H1 (cell line): ENCODE data around the gene HTR6. TPM values are rescaled to one million over a fixed set of nuclear protein-coding genes. Genes with fewer than 3 reads are reported as not detected.

Experiments used
- CTCF ChIA-PET: fragments of 300-600 bp; sonication (Branson Sonifier 250); formaldehyde crosslinking; loops from one replicate; lab custom pipeline; 2021; ENCODE audit not compliant: partially characterized antibody; lab: Charles Lee
- POLR2A ChIA-PET: fragments of 300-600 bp; sonication (Branson Sonifier 250); formaldehyde crosslinking; loops from one replicate; lab custom pipeline; 2021; ENCODE audit warnings: inconsistent platforms; ENCODE audit not compliant: partially characterized antibody; lab: Charles Lee
- DNase-seq, 2 experiments: peaks; one replicate each; pipeline versions ENCODE4 v3.0.0 to v3.0.0-alpha.2; 2010 to 2022; ENCODE audit warnings: low spot score in 2 of 2, low read depth in 1 of 2, mixed read lengths in 1 of 2
- FAIRE-seq: peaks from 2 replicates; lab custom pipeline; 2011; peaks lifted over from hg19 to GRCh38; lab: Jason Lieb, UNC
- H2AFZ ChIP-seq: 2 replicates; pipeline ENCODE4 v1.8.1; 2012; ENCODE audit warnings: low read length, inconsistent platforms
- H2AK5ac ChIP-seq: 2 replicates; pipeline ENCODE4 v1.6.1; 2013; ENCODE audit warnings: low read depth, low read length
- H2BK120ac ChIP-seq: replicated peaks from 2 replicates; pipeline ENCODE3; 2013; ENCODE audit warnings: low read depth, low read length, inconsistent platforms
- H2BK12ac ChIP-seq: 2 replicates; pipeline ENCODE4 v1.6.1; 2013; ENCODE audit warnings: low read depth, low read length
- H2BK15ac ChIP-seq: 2 replicates; pipeline ENCODE4 v1.6.1; 2013; ENCODE audit warnings: low read length
- H2BK20ac ChIP-seq: 2 replicates; pipeline ENCODE4 v1.6.1; 2013; ENCODE audit warnings: low read length
- H2BK5ac ChIP-seq: 2 replicates; pipeline ENCODE4 v1.6.1; 2013; ENCODE audit warnings: low read depth, low read length
- H3K14ac ChIP-seq: 2 replicates; pipeline ENCODE4 v1.6.1; 2013; ENCODE audit warnings: inconsistent platforms; ENCODE audit not compliant: insufficient read length
- H3K18ac ChIP-seq: 2 replicates; pipeline ENCODE4 v1.6.1; 2013; ENCODE audit warnings: low read length; ENCODE audit errors: extremely low read depth
- H3K23ac ChIP-seq: 2 replicates; pipeline ENCODE4 v1.6.1; 2013; ENCODE audit warnings: inconsistent platforms; ENCODE audit not compliant: insufficient read length
- H3K23me2 ChIP-seq: 2 replicates; pipeline ENCODE4 v1.6.1; 2013; ENCODE audit warnings: low read depth, low read length
- H3K27ac ChIP-seq: 2 replicates; pipeline ENCODE4 v1.6.1; 2011; ENCODE audit warnings: low read depth, low read length, inconsistent platforms
- H3K27me3 ChIP-seq, 4 experiments: replicated peaks in 1 of 4; 1 replicate in 1 of 4; 2 replicates in 3 of 4; pipeline versions ENCODE4 v1.6.1 to v1.8.1; 2011 to 2013; ENCODE audit warnings: low read length in 3 of 4, mild to moderate bottlenecking in 3 of 4, inconsistent platforms in 2 of 4, mixed read lengths in 2 of 4, moderate library complexity in 1 of 4; ENCODE audit not compliant: control insufficient read depth in 3 of 4, insufficient read depth in 3 of 4; ENCODE audit errors: extremely low read depth in 1 of 4
- H3K36me3 ChIP-seq, 4 experiments: 2 replicates each; pipeline versions ENCODE4 v1.6.1 to v1.8.1; 2011 to 2013; ENCODE audit warnings: mild to moderate bottlenecking in 4 of 4, low read length in 3 of 4, moderate library complexity in 2 of 4, control low read depth in 1 of 4, inconsistent platforms in 1 of 4; ENCODE audit not compliant: insufficient read depth in 4 of 4, control insufficient read depth in 2 of 4
- H3K4ac ChIP-seq: replicated peaks from 2 replicates; pipeline ENCODE3; 2013; ENCODE audit warnings: low read length, low read depth, mixed read lengths, inconsistent platforms; ENCODE audit not compliant: insufficient read length
- H3K4me1 ChIP-seq, 4 experiments: replicated peaks in 1 of 4; 1 replicate in 1 of 4; 2 replicates in 3 of 4; pipeline versions ENCODE4 v1.6.1 to v1.8.1; 2011 to 2013; ENCODE audit warnings: low read length in 3 of 4, inconsistent platforms in 2 of 4, mixed read lengths in 1 of 4; ENCODE audit not compliant: insufficient read depth in 4 of 4, control insufficient read depth in 3 of 4
- H3K4me2 ChIP-seq, 2 experiments: 2 replicates each; pipeline versions ENCODE4 v1.6.1 to v1.8.1; 2011 to 2013; ENCODE audit warnings: low read depth in 2 of 2, low read length in 2 of 2, control low read depth in 1 of 2, inconsistent platforms in 1 of 2, mild to moderate bottlenecking in 1 of 2; ENCODE audit not compliant: insufficient read depth in 1 of 2
- H3K4me3 ChIP-seq, 4 experiments: fragments of 200-600, 300-600 bp in 1 of 4; sonication (generic), shearing (Covaris generic), sonication (Bioruptor Twin) in 1 of 4; 2 replicates each; pipeline versions ENCODE4 v1.5.1 to v1.8.1; 2011 to 2016; ENCODE audit warnings: low read length in 4 of 4, low read depth in 3 of 4, control low read depth in 2 of 4, inconsistent platforms in 2 of 4, mild to moderate bottlenecking in 2 of 4, mixed read lengths in 1 of 4, moderate library complexity in 1 of 4; ENCODE audit not compliant: insufficient read depth in 2 of 4; ENCODE audit errors: extremely low read depth in 1 of 4
- H3K56ac ChIP-seq: replicated peaks from 2 replicates; pipeline ENCODE3; 2013; ENCODE audit warnings: low read depth, mild to moderate bottlenecking, mixed read lengths, low read length, inconsistent platforms; ENCODE audit not compliant: insufficient read length
- H3K79me1 ChIP-seq: 2 replicates; pipeline ENCODE4 v1.6.1; 2013; ENCODE audit warnings: low read depth, low read length, control low read depth
- H3K79me2 ChIP-seq, 2 experiments: 2 replicates each; pipeline versions ENCODE4 v1.6.1 to v1.8.1; 2012 to 2013; ENCODE audit warnings: low read length in 2 of 2, mild to moderate bottlenecking in 2 of 2, inconsistent platforms in 1 of 2; ENCODE audit not compliant: insufficient read depth in 2 of 2, control insufficient read depth in 1 of 2
- H3K9ac ChIP-seq, 4 experiments: replicated peaks in 1 of 4; 1 replicate in 1 of 4; 2 replicates in 3 of 4; pipeline versions ENCODE4 v1.6.1 to v1.8.1; 2011 to 2013; ENCODE audit warnings: low read depth in 3 of 4, low read length in 3 of 4, control low read depth in 2 of 4, mild to moderate bottlenecking in 2 of 4, moderate library complexity in 2 of 4, inconsistent platforms in 1 of 4; ENCODE audit errors: extremely low read depth in 1 of 4
- H3K9me3 ChIP-seq, 2 experiments: 2 replicates each; pipeline versions ENCODE4 v1.6.1 to v1.8.1; 2012 to 2013; ENCODE audit warnings: mild to moderate bottlenecking in 2 of 2, moderate library complexity in 2 of 2, control low read depth in 1 of 2, inconsistent platforms in 1 of 2, low read depth in 1 of 2, low read length in 1 of 2, mixed read lengths in 1 of 2; ENCODE audit not compliant: insufficient read depth in 2 of 2
- H4K20me1 ChIP-seq, 2 experiments: replicated peaks in 1 of 2; 2 replicates each; pipeline versions ENCODE3 to v1.8.1; 2011 to 2013; ENCODE audit warnings: inconsistent platforms in 2 of 2, low read length in 2 of 2, mild to moderate bottlenecking in 1 of 2; ENCODE audit not compliant: insufficient read depth in 2 of 2, control insufficient read depth in 1 of 2
- H4K5ac ChIP-seq: 2 replicates; pipeline ENCODE4 v1.6.1; 2013; ENCODE audit warnings: low read length, low read depth, mixed read lengths, inconsistent platforms; ENCODE audit not compliant: insufficient read length
- H4K8ac ChIP-seq: 2 replicates; pipeline ENCODE4 v1.8.0; 2013; ENCODE audit warnings: mild to moderate bottlenecking, moderate library complexity, low read length, inconsistent platforms; ENCODE audit not compliant: insufficient read depth; ENCODE audit errors: extremely low read depth
- H4K91ac ChIP-seq: replicated peaks from 2 replicates; pipeline ENCODE3; 2013; ENCODE audit warnings: low read length, mixed read lengths, inconsistent platforms; ENCODE audit not compliant: insufficient read length
- ASH2L ChIP-seq: fragments of 200-600, 300-600 bp; sonication (generic); IDR thresholded peaks from one replicate; pipeline ENCODE4 v1.7.1; 2017; ENCODE audit warnings: low read length
- BRCA1 ChIP-seq: IDR thresholded peaks from 2 replicates; pipeline ENCODE4 v1.6.1; 2012; ENCODE audit warnings: low read depth, low read length, improper control_type of control experiment
- TEAD4 ChIP-seq: IDR thresholded peaks from 2 replicates; pipeline ENCODE4 v1.6.1; 2012; ENCODE audit warnings: low read depth, low read length, inconsistent platforms, mixed read lengths
- WGBS, 2 experiments: shearing (Covaris generic) in 1 of 2; methylation state at CpG; one replicate each; pipeline versions ENCODE4 v1.1.6 to v1.1.7; 2013 to 2015; ENCODE audit warnings: low lambda C conversion rate in 2 of 2, mixed read lengths in 2 of 2, inconsistent platforms in 1 of 2, low coverage in 1 of 2, missing lambda C conversion rate in 1 of 2; ENCODE audit not compliant: insufficient replicate concordance in 2 of 2, insufficient coverage in 1 of 2, insufficient read length in 1 of 2; ENCODE audit errors: extremely low coverage in 1 of 2, missing lambda C conversion rate in 1 of 2; 5-methylcytosine and 5-hydroxymethylcytosine counted together
- polyA plus RNA-seq, 7 experiments: library from polyadenylated mRNA; depleted of rRNA in 3 of 7; stranded (reverse) in 5 of 7; unstranded in 2 of 7; fragments of >200 nt in 5 of 7; fragments of 200-250 nt in 2 of 7; gene quantifications; 1 replicate in 5 of 7; 2 replicates in 1 of 7; 4 replicates in 1 of 7; pipeline versions ENCODE4 v1.2.1 to v1.2.3, GENCODE V29; 2011 to 2013; ENCODE audit warnings: missing spikeins in 2 of 7, mixed read lengths in 2 of 7
- total RNA-seq: library from RNA; stranded (reverse); fragmentation: NEBNext Ultra II Directional; extraction: Animal tissue kit (Norgen Biotek cat#: 25700); gene quantifications from 2 replicates; pipeline ENCODE4 v1.2.1, GENCODE V29; 2021

The HTR6 gene
- total and polyA plus RNA-seq, 2 of the 8 experiments (the other 6 are each of a cell fraction or from before 2014, with no cell fraction given), result 0.76 to 0.95 TPM

DNA sequence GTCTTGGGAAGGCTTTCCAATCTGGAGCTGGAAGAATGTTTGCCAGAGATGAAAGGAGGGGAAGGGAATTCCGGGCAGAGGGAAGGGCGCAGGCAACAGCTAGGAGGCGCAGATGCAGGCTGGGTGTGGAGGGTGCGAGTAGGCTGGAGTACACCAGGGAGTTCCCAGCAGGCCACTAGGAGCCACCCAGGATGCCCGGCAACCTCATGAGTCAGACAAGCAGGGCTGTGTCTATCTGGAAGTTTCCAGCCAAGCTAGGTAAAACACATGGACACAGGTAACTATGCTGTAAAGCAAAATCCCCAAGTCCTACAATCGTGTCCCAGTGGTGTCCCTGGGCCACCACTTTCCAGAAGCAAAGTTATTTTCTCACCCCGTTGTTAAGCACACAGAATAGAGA lies 21.6 kb upstream of the HTR6 start:
- Histone ChIP-seq H3K27me3 (peaks cover 24 to 50% (median 35%) of the 10 kb centered on the region in 4 experiments), H3K9ac (no peak overlapping the region), H4K91ac (no peak overlapping the region)

More for the DNA sequence above, 21.6 kb upstream of the HTR6 start:
- Histone ChIP-seq H3K4ac (no peak overlapping the region), H4K8ac (no peak overlapping the region), H3K56ac (no peak overlapping the region), H3K27ac (no peak overlapping the region), H3K79me2 (no peaks in the 10 kb centered on the region), H2BK120ac (no peak overlapping the region), H3K9me3 (no peaks in the 10 kb centered on the region), H2BK15ac (no peak overlapping the region), H3K79me1 (no peaks in the 10 kb centered on the region), H3K4me1 (peaks cover 5 to 17% (median 12%) of the 10 kb centered on the region in 4 experiments), H3K4me2 (peak overlapping the region; percentile 91 to 96), H2BK12ac (no peak overlapping the region), H2AK5ac (no peak overlapping the region), H4K20me1 (peaks cover 0 to 7% of the 10 kb centered on the region in 2 experiments), H3K23ac (no peak overlapping the region), H2BK20ac (no peak overlapping the region), H3K18ac (no peak overlapping the region), H3K36me3 (no peaks in the 10 kb centered on the region), H3K4me3 (peak overlapping the region in 1 of 4 experiments; percentile 59; a peak in 2 of 8 replicates), H2AFZ (no peak overlapping the region), H3K14ac (no peak overlapping the region), H3K23me2 (peaks cover 10% of the 10 kb centered on the region; the same call in 1 of the 2 replicates), H2BK5ac (no peak overlapping the region), H4K5ac (no peak overlapping the region)
- POLR2A ChIA-PET, result interaction anchor here (1.5 to 2.4 kb wide), 3 partner anchors 12 to 391 kb away, joined by 4 to 9 read pairs (median 7); partner anchors contain the start of genes EMC1 and MRTO4
- WGBS, 2 experiments, result 70% methylated on average over 7 of the region's 7 CpGs; no CpG with 5 or more reads in 1 of the 2 experiments
- no peak for DNase-seq
- CTCF ChIA-PET, result interaction anchor here (0.5 to 7.2 kb wide), 10 partner anchors 9 to 978 kb away, joined by 3 to 63 read pairs (median 4); no protein-coding TSS in a partner anchor
- TF ChIP-seq ASH2L (no peak), TEAD4 (peak; percentile 25; the same call in 1 of the 2 replicates), BRCA1 (no peak)
- FAIRE-seq, result no peak
